GM21447 (cell line): Measurements from ENCODE around the gene GLRA3.
"Not testable (repeated sequence)": the region's sequence is repeated elsewhere in the genome, so short reads cannot be mapped to it uniquely, and the experiment has no call there.

Experiments used
- ATAC-seq: cut with Tn5 transposase; IDR thresholded peaks from one replicate; pipeline ENCODE4 v1.9.1; 2021; ENCODE audit not compliant: unreplicated experiment

Gene GLRA3

GRCh38 chr4:174716986-174717770, 111.9 kb downstream of the GLRA3 start:
- ATAC-seq = no peak

- ATAC-seq = peak; percentile 99
These were observed 114.4 kb downstream of the GLRA3 start for GRCh38 chr4:174714393-174715211.

- ATAC-seq = no peak
These were observed 115.2 kb downstream of the GLRA3 start for GRCh38 chr4:174713821-174714220.

- ATAC-seq = no peak
These were observed 115.9 kb downstream of the GLRA3 start for GRCh38 chr4:174713181-174713580.

GRCh38 chr4:174709526-174709925, 119.5 kb downstream of the GLRA3 start:
- no peak for ATAC-seq

GRCh38 chr4:174708381-174708780, 120.7 kb downstream of the GLRA3 start:
- no peak for ATAC-seq

GRCh38 chr4:174707902-174708301, 121.1 kb downstream of the GLRA3 start:
- ATAC-seq = no peak

GRCh38 chr4:174707051-174707676, 121.9 kb downstream of the GLRA3 start:
- ATAC-seq = peak; percentile 91

GRCh38 chr4:174702979-174703478, 126.0 kb downstream of the GLRA3 start:
- ATAC-seq = no peak

GRCh38 chr4:174699654-174700053, 129.4 kb downstream of the GLRA3 start:
- no peak for ATAC-seq

GRCh38 chr4:174697896-174698295, 131.2 kb downstream of the GLRA3 start:
- no peak for ATAC-seq

GRCh38 chr4:174697202-174697601, 131.8 kb downstream of the GLRA3 start:
- ATAC-seq = no peak

GRCh38 chr4:174696657-174697056, 132.4 kb downstream of the GLRA3 start:
- no peak for ATAC-seq

- ATAC-seq = not testable (repeated sequence)
These were observed 137.2 kb downstream of the GLRA3 start for GRCh38 chr4:174691876-174692275.

GRCh38 chr4:174690665-174691064, 138.4 kb downstream of the GLRA3 start:
- ATAC-seq = no peak

- ATAC-seq = no peak
These were observed 139.4 kb downstream of the GLRA3 start for GRCh38 chr4:174689618-174690017.

GRCh38 chr4:174686826-174687225, 142.2 kb downstream of the GLRA3 start:
- ATAC-seq = no peak

- ATAC-seq = no peak
These were observed 147.2 kb downstream of the GLRA3 start for GRCh38 chr4:174681723-174682300.

GRCh38 chr4:174674305-174674840, 154.7 kb downstream of the GLRA3 start:
- ATAC-seq = no peak

GRCh38 chr4:174673865-174674264, 155.2 kb downstream of the GLRA3 start:
- no peak for ATAC-seq

- ATAC-seq = no peak
These were observed 156.8 kb downstream of the GLRA3 start for GRCh38 chr4:174672276-174672675.
